K562 (cell line): Measurements from ENCODE around the gene TRIP10. TPM values are rescaled to one million over a fixed set of nuclear protein-coding genes. Genes with fewer than 3 reads are reported as not detected.

Experiments
- ARHGAP35 ChIP-seq: fragments of 450-650 bp; IDR thresholded peaks from 2 replicates; pipeline ENCODE4 v1.6.1; 2018; ENCODE audit not compliant: partially characterized antibody
- CTCF ChIP-seq, 3 experiments: IDR thresholded peaks in 2 of 3; conservative IDR thresholded peaks in 1 of 3; 2 replicates each; pipeline ENCODE4 v1.5.1; 2011 to 2012; ENCODE audit warnings: low read length in 3 of 3, mild to moderate bottlenecking in 3 of 3, control low read depth in 2 of 3, improper control_type of control experiment in 1 of 3, inconsistent platforms in 1 of 3, low read depth in 1 of 3, mixed read lengths in 1 of 3, moderate library complexity in 1 of 3; ENCODE audit not compliant: insufficient read depth in 2 of 3
- EGR1 ChIP-seq: fragments of 450-650 bp; conservative IDR thresholded peaks from 2 replicates; pipeline ENCODE4 v1.6.1; 2017; ENCODE audit warnings: mild to moderate bottlenecking
- EHMT2 ChIP-seq: fragments of 450-650 bp; IDR thresholded peaks from 2 replicates; pipeline ENCODE4 v1.6.1; 2018; ENCODE audit warnings: antibody characterized with exemption
- GTF3C2 ChIP-seq: IDR thresholded peaks from 3 replicates; pipeline ENCODE4 v1.6.1; 2011; ENCODE audit warnings: borderline replicate concordance, mild to moderate bottlenecking, moderate library complexity; ENCODE audit not compliant: insufficient read length; ENCODE audit errors: extremely low read depth
- HLTF ChIP-seq: fragments of 450-650 bp; IDR thresholded peaks from 2 replicates; pipeline ENCODE4 v1.6.1; 2016
- OTX1 ChIP-seq: fragments of 450-650 bp; formaldehyde crosslinking; IDR thresholded peaks from 2 replicates; pipeline ENCODE4 v1.4.0; 2022; ENCODE audit warnings: mild to moderate bottlenecking
- PHF21A ChIP-seq: fragments of 450-650 bp; IDR thresholded peaks from 2 replicates; pipeline ENCODE4 v1.6.1; 2017; ENCODE audit warnings: low read depth, borderline replicate concordance
- PML ChIP-seq: IDR thresholded peaks from 2 replicates; pipeline ENCODE4 v1.6.1; 2012; ENCODE audit warnings: low read length, inconsistent platforms
- PRPF4 ChIP-seq: fragments of 200-400 bp; formaldehyde crosslinking; IDR thresholded peaks from one replicate; pipeline ENCODE4 v1.6.1; 2017; ENCODE audit warnings: low read length, low read depth, mild to moderate bottlenecking; ENCODE audit not compliant: insufficient read depth, poor library complexity, severe bottlenecking
- RB1 ChIP-seq: fragments of 450-650 bp; IDR thresholded peaks from 2 replicates; pipeline ENCODE4 v1.6.1; 2017; ENCODE audit warnings: low read depth, mild to moderate bottlenecking
- SIN3B ChIP-seq: fragments of 450-650 bp; IDR thresholded peaks from 2 replicates; pipeline ENCODE4 v1.6.1; 2017; ENCODE audit warnings: low read depth, mild to moderate bottlenecking, moderate library complexity
- SIX5 ChIP-seq, 2 experiments: IDR thresholded peaks; 2 replicates each; pipeline ENCODE4 v1.6.1; 2011; ENCODE audit warnings: low read length in 2 of 2, borderline replicate concordance in 1 of 2, low read depth in 1 of 2, mild to moderate bottlenecking in 1 of 2, moderate library complexity in 1 of 2; ENCODE audit not compliant: insufficient read depth in 1 of 2
- SPI1 ChIP-seq: IDR thresholded peaks from 2 replicates; pipeline ENCODE4 v1.6.1; 2011; ENCODE audit warnings: low read depth, low read length, control low read depth, borderline replicate concordance
- ZNF274 ChIP-seq: IDR thresholded peaks from 2 replicates; pipeline ENCODE4 v1.6.1; 2011; ENCODE audit warnings: low read depth, mild to moderate bottlenecking, low read length, moderate library complexity, borderline replicate concordance
- polyA plus RNA-seq, 8 experiments: library from polyadenylated mRNA; depleted of rRNA in 4 of 8; stranded (reverse) in 5 of 8; unstranded in 3 of 8; fragments of >200 nt; fragmentation: Nextera tagmentation in 2 of 8; fragmentation: Illumina TruSeq in 1 of 8; extraction: Ambion mirVana in 2 of 8; extraction: Trizol in 1 of 8; gene quantifications; 2 replicates each; pipeline versions ENCODE4 v1.2.1 to v1.2.3, GENCODE V29; 2011 to 2014; ENCODE audit warnings: inconsistent platforms in 1 of 8, missing spikeins in 1 of 8
- total RNA-seq, 7 experiments: library from RNA; depleted of rRNA in 6 of 7; stranded (reverse); fragments of >200 nt in 6 of 7; fragmentation: Illumina TruSeq in 2 of 7; extraction: Trizol in 2 of 7; gene quantifications; 2 replicates each; pipeline versions ENCODE4 v1.2.1 to v1.2.3, GENCODE V29; 2011 to 2021; ENCODE audit warnings: low replicate concordance in 1 of 7
- TF ChIP-seq, protein P1 (sequence below), 2 experiments: fragments of 450-650 bp; IDR thresholded peaks; 2 replicates each; pipeline ENCODE4 v1.6.1; 2018; ENCODE audit warnings: mild to moderate bottlenecking in 2 of 2, low read depth in 1 of 2; ENCODE audit not compliant: partially characterized antibody in 2 of 2

The TRIP10 gene
- total and polyA plus RNA-seq, 9 of the 15 experiments (the other 6 are each of a cell fraction or from before 2014, with no cell fraction given): 1.2 to 66.8 (median 36.1) TPM

DNA sequence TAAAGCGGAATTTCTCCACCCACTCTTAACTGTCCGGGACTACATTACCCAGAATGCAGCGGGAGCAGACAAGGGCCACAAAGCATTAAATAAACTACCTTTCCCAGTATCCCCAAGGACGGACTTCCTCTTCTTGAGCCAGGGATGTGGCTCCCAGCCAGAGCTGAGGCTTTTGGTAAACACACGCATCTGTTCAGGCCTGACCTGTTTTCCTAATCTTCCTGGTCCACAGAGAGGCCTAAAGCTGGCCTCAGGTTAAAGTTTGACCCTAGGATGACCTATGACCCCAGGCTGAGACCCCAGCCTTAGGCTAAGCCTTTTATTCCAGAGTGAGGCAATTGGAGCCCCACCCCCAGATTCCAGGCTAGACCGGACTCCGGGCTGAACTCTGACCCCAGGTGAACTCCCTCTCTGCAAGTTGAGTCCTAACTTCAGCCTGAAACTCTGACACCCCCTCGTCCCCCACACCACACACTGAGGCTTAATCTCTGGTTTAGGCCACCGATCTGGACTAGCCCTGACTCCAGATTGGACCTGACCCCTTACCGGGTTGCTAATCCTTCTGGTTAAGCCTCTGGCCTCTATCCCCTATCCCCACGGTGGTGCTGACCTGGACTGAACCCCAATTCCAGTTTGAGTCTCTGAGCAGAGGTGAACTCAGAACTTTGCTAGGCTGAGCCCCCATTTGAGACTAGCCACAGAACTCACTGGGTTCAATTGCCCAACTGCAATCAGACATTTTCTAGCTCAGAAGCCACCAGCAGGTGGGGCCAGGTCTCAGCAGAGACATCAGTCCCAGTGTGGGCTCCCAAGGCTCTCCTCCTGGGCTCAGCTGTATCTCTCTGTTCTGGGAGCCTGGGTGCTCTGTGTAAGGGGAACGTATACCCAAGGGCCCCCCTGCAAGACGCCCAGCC lies 1.4 kb upstream of the TRIP10 start (continued):
- TF ChIP-seq HLTF (no peak), SPI1 (peak; percentile 100), PRPF4 (no peak), RB1 (no peak), PHF21A (no peak), ARHGAP35 (no peak), EHMT2 (no peak), SIX5 (IDR thresholded peaks at IDR 0.05; ENCODE audit: borderline replicate concordance in 1 of 2, insufficient read depth in 1 of 2, low read depth in 1 of 2, low read length in 2 of 2) (peak; percentile 96 to 97), OTX1 (CRISPR knock-in tag) (no peak), ZNF274 (no peak), CTCF (IDR thresholded peaks at IDR 0.05 in 2 of 3, conservative IDR thresholded peaks at IDR 0.05 in 1 of 3; ENCODE audit: insufficient read depth in 2 of 3, low read depth in 1 of 3, low read length in 3 of 3) (peak; percentile 80 to 82 (median 81)), GTF3C2 (no peak), EGR1 (peak; percentile 96), PML (0 out of 2 replicates have a peak, but pooled peaks have one; percentile 32), SIN3B (no peak)
- TF ChIP-seq, protein P1, sequence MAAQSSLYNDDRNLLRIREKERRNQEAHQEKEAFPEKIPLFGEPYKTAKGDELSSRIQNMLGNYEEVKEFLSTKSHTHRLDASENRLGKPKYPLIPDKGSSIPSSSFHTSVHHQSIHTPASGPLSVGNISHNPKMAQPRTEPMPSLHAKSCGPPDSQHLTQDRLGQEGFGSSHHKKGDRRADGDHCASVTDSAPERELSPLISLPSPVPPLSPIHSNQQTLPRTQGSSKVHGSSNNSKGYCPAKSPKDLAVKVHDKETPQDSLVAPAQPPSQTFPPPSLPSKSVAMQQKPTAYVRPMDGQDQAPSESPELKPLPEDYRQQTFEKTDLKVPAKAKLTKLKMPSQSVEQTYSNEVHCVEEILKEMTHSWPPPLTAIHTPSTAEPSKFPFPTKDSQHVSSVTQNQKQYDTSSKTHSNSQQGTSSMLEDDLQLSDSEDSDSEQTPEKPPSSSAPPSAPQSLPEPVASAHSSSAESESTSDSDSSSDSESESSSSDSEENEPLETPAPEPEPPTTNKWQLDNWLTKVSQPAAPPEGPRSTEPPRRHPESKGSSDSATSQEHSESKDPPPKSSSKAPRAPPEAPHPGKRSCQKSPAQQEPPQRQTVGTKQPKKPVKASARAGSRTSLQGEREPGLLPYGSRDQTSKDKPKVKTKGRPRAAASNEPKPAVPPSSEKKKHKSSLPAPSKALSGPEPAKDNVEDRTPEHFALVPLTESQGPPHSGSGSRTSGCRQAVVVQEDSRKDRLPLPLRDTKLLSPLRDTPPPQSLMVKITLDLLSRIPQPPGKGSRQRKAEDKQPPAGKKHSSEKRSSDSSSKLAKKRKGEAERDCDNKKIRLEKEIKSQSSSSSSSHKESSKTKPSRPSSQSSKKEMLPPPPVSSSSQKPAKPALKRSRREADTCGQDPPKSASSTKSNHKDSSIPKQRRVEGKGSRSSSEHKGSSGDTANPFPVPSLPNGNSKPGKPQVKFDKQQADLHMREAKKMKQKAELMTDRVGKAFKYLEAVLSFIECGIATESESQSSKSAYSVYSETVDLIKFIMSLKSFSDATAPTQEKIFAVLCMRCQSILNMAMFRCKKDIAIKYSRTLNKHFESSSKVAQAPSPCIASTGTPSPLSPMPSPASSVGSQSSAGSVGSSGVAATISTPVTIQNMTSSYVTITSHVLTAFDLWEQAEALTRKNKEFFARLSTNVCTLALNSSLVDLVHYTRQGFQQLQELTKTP (IDR thresholded peaks at IDR 0.05; ENCODE audit: low read depth in 1 of 2, partially characterized antibody in 2 of 2): peak in 1 of 2 experiments; percentile 97
